Stimulated activated CD8-positive, alpha-beta memory T cell treated with anti-CD3 and anti-CD28 coated beads, Interleukin-15, amount 100 ng/mL, for 1 hour (primary cell): ENCODE results near the gene BTBD9.

Experiments
- DNase-seq: peaks from one replicate; pipeline ENCODE4 v3.0.0-alpha.2; 2020; ENCODE audit warnings: low read depth

Gene BTBD9

DNA sequence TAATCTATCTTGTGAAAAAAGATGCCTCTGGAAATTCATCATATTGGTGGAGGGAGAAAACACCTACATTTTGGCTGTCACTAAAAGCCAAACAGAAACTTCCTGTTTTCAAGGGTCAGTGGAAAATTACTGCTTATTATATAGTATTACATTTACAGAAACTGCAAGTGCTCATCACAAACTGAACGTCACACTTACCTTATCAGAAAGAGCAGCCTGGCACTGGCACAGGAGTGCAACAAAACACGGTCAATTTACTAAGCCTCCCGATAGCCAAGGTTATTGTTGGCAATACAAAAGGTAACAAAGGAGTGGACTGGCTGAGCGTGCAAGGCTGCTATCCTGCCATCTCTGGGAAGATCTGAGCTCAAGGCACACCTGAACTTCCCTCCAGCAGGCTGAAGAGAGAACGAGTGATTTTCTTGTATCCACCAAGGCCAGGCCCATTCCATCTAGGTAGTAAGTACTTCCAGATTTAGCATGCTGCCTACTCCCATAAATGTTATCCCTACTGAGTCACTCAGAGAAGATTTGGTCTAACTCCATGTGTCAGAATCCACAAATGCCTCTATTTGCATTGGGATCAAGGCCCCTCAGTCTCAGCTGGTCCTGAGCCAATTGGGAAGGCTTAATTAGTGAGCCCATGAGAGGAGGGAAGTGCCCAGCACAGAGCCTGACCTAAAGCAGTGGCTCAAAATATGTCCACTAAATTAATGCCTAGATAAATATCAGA is 399.8 kb downstream of the BTBD9 start:
- no peak for DNase-seq

DNA sequence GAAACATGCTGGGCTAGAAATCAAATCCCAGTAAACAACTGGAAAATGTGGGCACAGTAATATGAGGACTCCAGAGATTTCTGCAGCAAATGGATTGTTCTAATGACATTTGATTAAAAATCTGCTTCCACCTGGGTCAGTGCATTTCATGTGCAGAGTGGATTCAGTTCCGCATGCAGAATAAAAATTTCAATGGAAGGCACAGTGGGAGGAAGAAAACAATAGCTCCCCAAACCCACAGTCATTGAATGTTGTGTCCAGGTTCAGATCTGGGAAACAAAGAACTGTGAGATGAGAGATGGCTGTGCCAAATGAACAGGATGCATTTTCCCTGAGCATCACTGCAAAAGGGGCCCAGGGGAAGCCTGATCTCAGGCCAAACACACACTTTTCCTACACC is 403.1 kb downstream of the BTBD9 start:
- no peak for DNase-seq

DNA sequence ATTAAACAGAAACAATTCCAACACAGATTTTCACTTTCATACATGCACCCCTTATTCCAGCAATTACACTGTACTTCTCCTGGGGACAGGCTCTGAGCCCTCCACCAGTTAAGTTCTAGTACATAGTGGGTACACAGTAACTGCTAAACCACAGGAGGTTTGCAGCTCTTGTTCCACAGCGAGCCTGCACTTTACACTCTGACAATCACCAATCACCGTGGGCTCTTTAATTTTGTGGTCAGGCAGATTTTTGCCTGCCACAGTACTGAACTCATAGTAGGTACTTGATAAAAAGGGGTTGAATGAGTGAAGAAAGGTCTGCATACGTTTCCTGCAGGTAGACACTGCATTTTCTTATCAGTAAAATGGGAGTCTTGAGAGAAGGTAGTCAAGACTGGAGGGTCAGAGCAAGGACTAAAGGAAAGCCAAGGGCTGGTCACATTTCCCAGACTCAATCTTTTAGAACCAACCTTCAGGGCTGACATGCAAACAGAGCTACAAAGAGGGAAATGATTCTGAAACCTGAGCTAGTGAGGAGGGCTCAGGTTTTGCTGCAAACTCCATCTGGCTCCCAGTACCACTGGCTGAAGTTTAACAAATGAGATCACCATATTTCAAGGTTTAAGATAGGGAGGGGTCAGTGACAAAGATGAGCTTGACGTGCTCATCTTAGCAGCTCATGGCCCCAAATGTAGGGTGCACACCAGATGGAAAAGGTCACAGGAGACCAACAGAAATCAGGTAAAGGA is 404.6 kb downstream of the BTBD9 start:
- no peak for DNase-seq

DNA sequence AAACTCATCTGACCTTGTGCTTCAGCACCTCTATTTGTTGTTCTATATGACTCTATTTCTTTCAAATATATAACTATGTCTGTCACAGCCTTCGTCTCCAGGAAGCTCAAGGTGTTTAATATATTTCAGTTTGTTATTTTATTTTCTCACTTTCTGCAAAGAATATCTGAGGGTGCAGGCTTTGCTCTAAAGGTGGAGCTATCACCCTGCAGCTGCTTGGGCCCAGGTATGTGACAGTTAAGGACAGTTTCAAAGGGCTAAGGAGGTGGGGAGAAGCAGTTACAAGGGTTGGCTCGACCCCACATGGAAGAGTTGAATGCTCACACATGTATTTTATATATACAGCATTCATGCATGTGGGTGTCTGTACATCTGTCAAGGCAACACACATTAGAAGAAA is 405.6 kb downstream of the BTBD9 start:
- DNase-seq: no peak

DNA sequence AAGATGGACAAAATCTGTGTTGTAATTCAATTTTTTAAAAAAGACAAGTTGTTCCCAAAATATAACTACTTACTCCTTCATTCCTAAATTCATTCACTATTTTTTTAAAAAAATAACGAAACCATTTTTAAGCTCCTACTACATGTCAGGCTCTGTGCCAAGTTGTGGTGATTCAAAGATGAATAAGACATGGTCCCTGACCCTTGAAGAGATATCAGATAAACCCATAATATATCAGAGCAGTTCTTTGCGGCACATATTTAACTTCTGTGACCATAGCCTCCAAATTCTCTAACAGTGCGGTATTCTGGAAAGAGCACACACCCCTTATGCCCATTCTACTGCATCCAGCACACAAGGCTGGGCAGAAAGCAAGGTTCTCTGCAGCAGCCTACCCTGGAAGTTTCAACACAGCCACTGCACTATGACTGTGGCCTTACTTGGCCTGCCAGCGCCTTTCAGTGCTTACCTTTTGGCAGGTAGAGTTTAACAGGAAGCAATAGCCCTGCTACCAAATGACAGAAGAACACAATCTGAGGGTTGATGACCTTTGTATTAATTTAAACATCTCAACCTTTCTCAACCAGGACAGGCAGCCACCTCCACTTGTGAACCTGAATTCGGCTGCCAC is 406.5 kb downstream of the BTBD9 start:
- no peak for DNase-seq

DNA sequence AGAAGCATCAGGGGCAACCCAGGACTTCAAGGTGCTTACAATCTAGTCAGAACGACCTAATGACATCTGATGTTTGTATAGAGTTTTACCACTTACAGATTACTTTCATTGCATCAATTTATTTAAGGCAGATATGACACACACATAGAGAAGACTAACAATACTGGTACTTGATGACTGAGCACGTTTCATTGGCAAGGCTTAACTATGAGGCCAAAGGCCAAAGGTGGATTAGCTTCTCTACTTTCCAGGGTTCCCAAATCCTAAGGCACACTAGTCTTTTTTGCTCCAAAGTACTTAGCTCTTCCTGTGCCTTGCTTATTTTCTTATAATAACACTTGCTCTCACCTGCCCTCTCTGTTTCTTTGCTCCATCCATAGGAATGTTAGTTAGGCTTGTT is 414.0 kb downstream of the BTBD9 start:
- no peak for DNase-seq

DNA sequence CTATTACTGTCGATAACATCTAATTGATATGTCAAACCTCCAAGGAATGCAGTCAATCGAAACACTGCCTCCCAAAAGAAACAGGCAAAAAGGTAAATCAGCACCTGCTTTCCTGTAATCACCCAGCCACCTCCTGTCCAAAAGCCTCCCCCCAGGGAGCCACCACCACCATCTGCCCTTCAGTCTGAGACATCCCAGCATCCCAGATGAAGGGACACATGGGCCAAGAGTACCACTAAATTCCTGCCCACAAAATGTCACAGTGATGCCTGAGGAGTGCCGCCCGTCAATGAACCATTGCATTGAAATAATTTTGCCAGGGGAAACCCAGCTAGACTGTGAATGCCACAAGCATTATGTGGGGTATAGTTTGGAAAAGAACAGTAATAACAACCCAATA is 418.5 kb downstream of the BTBD9 start:
- DNase-seq: no peak

DNA sequence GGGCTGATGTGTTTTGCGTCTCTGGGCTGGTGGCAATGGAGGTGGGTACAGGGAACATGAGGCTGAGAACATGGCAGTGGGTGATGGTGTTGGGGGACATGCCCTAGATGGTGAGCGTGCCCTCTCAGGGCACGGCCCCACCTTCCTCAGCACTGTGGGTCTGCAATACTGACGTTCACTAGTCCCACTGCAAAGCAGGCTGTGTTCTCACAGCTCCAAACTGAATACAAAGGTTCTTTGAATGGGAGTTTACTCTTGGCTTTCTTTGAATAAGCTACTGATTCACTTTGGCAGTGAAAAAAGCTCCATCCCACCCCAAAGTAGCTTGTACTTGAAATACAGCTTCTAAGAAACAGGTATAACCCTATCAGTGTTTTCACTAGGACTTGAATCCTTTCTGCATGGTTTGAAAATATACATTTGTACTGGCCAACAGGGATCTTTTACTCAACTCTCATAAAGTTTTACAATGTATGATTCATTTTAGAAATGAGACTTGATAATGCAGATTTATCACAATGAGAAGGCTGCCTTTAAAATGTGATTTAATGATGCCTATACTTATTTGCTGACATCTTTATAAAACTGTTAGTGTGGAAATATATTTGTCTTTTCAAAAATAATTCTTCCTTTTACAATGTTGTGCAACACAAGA is 419.5 kb downstream of the BTBD9 start:
- no peak for DNase-seq

DNA sequence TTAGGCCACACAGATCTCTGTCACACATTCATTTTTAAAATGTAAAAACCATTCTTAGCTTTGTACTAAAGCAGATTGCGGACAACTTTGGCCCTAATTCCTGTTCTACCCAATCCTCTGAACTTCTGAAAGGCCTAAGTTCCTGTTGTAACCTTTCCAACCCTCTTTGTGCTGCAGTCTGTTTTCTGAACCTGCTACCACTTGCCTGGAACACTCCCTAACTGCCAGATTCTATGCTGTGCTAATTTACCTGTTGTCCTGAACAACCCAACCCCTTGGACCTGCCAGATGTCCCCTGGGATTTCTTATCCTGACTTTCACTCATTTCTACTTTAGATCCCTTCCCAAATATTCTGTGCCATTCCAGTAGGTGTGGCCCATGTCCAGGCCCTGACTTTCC is 421.5 kb downstream of the BTBD9 start:
- no peak for DNase-seq

DNA sequence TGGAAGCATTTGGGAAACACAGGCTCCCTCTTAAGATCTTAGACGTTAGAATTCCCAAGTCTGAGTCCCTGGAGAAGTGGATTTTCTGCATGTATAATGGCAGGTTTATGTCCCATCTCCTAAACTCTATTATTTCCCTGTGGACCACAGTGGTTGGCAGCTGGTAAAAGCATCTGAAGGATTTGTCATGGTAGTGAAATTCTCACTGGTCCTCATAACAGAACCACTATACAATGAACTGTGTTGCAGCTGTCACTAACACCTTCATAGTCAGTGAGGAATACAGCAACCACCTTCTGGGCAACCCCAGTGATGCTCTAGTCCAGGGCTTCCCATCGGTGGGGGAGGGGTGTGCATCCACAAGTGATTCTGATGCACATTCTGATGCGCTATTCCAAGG is 423.3 kb downstream of the BTBD9 start:
- no peak for DNase-seq

DNA sequence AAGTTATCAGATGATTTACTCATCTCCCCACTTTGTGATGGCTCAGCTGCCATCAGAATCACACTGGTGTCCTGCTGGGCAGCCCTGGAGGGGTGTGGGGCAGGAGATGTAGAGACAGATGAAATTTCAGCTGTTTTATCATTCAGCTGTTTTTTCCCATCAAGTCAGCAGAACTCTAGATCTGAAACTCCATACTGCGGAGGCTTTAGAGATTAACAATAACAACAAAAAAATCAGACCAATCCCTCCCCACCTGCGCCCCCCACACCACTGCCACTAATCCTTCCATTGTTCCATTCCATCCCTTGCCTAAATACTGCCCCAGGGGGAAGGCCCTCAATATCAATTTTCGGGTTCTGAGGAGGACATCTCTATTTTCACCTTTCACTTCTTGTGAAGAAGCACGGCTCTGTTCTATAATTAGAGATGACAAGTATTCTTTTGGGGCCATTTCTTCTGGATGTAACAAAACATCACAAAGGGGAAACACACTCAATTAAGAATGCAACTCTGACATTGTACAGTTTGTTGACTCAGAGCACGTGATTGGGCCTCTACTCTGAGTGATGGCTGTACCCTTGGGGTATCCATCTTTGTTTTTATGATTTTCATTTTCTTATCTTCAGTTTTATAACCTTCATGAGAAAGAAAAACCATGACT is 423.9 kb downstream of the BTBD9 start:
- no peak for DNase-seq

DNA sequence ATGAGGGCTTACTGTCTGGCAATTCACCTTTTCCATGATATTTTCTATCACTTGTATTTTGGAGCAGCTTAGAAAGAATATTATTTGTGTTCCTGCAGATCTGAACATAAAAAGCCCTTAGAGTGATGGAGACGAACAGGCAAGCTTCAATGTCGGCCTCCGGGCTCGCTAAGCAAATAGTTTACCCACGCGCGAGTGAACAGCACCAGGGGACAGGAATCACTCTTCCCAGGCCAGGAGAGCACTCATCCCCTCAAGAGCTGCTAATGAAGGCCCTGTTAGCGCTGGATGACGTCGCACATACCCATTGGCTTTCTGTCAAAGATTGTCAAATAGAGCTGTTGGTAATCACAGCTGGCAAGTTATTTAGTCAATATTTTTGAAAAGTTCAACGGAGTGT is 424.5 kb downstream of the BTBD9 start:
- DNase-seq: no peak

DNA sequence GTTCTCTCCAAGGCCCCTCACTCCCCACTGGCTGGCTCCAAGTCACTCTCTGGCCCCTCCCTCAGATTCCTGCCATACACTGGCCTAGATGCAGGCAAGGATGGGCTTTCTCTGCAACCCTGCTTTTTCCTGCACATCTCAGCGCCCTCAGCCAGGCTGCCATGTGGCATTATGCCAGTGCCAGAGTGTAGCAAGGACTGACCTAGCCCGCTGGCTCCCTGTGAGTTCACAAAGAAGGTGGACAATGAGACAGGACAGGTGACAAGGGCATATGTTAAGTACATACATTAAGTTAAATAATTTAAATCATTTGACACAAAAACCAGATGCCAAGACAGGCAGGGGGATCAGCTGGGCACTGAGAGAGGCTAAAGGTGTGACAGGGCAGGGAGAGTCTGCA is 425.6 kb downstream of the BTBD9 start:
- DNase-seq: no peak

DNA sequence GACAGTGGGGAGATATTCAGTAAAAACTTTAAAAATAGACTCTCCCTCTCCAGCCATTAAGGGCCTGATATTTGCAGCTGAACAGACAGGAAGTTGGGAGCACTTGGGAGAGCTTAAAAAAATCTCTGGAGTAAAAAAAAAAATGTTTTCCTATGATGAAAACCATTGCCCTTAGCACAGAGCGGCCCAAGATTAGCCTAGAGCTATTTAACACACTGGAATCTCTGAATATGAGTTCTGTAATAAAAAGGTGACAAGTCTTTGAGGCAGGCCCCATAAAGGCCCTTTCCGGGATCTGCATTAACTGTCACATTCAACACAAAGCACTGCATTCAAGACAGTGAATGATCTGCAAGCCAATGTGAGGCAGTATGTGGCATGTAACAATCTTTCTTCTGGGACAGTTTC is 426.5 kb downstream of the BTBD9 start:
- no peak for DNase-seq

DNA sequence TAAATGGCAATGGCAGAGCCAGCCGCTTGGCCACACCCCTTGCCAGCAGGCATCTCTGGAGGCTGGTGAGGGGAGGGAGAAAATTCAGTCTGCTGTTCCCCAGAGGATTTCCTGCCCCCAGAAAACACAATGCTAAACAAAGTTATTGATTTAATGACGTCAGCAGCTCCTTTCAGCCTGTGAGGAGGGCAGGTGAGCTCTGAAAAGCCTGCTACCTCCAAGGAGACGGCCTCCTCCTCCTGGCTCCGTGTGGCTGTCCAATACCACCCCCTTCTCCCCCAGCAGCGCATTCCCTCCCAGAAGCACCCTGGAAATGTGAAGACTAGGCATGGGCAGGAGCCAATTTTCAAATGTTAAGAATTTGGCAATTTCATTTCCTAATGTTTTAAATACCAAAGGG is 427.1 kb downstream of the BTBD9 start:
- no peak for DNase-seq

DNA sequence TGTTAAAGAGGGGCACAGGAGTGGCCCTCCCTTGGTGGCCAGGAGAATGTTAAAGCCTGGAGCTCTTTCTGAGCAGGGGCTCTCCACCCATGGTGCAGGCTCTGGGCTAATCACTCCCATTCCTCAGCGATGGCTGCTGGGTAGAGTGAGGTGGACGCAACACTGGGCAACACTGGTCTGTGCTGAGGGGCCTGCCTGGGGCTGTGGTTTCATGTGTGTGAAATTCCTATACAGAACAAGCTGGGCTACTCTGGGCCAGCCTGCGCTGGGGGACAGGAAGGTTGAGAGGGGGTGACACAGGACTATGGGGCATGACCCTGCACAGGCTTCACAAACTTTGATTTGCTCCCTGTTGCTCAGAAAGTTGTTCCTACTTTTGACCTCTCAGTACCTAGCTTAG is 427.6 kb downstream of the BTBD9 start:
- DNase-seq: no peak

DNA sequence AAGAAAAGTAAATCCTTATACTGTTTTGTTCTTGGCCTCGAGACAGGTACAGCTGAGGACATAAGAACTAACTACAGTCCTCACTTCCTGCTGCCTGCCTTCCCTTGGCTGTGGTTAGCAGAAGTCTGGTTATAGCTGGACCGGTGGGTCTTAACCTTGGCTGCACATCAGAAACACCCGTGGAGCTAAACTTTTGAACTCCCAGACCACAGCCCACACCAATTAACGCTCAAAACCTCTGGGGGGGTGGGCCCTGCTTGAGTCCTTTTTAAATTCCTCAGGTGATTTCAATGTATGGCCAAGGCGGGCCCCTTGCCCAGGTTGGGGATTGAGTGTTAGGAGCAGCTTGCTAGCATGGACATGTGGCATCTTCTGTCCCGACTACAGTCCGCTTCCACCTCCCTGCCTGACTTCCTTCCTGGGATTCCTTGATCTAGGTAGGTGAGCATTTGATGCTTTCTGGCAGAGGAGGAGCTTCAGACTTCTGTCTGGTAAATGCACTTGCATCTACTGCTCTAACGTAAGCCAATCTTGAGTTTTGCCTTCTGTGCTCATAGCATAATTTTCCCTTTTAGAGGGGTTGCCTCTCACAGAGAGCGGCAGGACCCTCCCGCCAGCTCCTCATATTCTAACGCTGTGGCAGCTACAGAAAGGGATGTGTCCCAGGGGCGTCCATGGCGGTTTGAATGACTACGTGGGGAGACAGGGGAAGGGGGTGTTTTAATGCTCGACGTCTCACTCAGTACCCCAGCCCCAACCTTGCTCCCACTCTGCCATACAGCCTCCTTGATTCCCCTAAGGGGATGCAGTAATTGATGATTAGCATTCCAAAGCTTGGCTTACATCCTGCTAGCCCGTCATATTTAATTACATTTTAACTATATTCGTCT is 430.1 kb downstream of the BTBD9 start:
- DNase-seq: no peak

DNA sequence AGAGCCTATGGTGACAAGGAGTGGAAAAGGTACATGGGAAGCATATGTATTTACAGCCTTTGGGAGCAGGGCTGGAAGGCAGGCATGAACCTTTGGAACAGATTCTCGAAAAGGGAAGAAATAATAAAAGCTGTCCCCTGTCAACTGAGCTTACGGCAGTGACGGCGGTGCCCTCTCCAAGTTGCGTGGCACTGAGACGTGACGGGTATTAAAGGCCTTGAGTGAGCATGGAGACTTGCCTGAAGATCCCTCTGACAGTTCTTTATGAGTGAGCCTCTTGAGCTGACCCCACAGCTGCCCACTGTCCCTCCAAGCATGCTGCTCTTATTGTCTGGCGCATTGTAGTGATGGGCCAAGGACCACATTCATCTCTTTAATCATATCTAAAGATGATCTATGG is 431.7 kb downstream of the BTBD9 start:
- no peak for DNase-seq

DNA sequence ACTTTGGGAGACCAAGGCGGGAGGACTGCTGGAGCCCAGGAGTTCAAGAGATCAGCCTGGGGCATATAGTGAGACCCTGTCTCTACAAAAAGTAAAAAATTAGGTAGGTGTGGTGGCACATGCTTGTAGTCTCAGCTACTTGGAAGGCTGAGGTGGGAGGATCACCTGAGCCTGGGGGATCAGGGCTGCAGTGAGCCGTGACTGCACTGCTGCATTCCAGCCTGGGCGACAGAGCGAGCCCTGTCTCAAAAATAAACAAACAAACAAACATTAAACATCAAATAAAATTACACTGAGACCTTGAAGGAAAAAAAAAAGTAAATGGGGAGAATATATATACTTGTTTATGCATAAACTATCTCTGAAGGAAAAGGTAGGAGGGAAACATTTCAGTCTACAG is 432.4 kb downstream of the BTBD9 start:
- no peak for DNase-seq

DNA sequence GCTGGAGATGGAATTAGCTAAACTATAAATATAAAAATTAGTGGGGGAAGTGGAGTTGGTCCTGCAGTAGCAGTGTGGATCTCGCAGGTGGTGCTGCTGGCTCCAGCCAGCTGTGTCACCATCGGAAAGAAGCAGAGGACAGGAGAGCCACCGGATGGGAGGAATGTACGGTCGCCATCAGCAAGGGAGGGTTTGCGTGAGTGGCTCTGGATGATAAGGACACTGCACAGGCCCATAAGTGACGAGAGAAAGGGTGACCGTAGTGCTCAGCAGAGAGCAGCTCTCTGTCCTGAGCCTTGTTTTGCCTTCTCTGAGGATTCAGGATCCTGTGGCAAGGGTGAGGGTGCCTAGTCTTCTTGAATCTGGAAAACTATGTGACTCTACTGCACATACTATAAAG is 441.5 kb downstream of the BTBD9 start:
- DNase-seq: no peak

DNA sequence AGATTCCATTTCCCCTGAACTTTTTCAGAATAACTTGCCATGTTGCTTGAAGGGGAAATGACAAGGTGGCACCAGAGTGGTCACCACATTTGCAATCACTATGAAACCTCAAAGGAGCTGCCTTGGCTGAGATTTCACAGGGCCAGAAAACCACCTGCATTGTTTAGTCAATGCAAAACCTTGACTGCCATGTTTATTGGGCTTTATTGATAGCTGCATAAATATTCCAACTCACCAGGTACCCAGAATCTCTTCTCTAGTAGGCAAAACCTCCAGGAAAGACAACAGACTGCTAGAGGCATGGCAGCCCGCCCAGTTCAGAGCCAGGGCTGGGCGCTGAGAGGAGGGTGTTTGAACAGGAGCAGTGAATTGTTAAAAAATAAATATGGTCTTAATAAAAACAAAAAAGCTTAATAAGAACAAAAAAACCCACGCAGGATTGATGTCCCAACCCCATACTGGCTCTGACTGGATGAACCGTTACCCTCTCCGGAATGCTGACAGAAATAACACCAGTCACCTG is 444.6 kb downstream of the BTBD9 start:
- DNase-seq: no peak
